Gastroesophageal sphincter (tissue), 3 donors: ENCODE measurements around the gene PPIB.

Source experiments
- CTCF ChIP-seq, 4 experiments: fragments of 200-600 bp in 2 of 4; fragments of 450-650 bp in 2 of 4; sonication (generic) in 1 of 4; IDR thresholded peaks; one replicate each; pipeline ENCODE4 v1.5.1; 2017 to 2019; ENCODE audit warnings: antibody characterized with exemption in 4 of 4, mild to moderate bottlenecking in 2 of 4, moderate library complexity in 2 of 4
- EP300 ChIP-seq: sonication (generic); formaldehyde crosslinking; IDR thresholded peaks from one replicate; pipeline ENCODE4 v1.6.1; 2017; ENCODE audit warnings: antibody characterized with exemption, mild to moderate bottlenecking
- POLR2AphosphoS5 ChIP-seq: sonication (generic); formaldehyde crosslinking; IDR thresholded peaks from one replicate; pipeline ENCODE4 v1.6.1; 2017; ENCODE audit warnings: antibody characterized with exemption

GRCh38 chr15:64136347-64136746 is 26.5 kb downstream of the PPIB start:
- TF ChIP-seq EP300 (no peak), CTCF (IDR thresholded peaks at IDR 0.05) (no peak), POLR2AphosphoS5 (no peak)
